Hematopoietic multipotent progenitor cell (in vitro differentiated cells): ENCODE measurements around the gene ARL13B. TPM values are rescaled to one million over a fixed set of nuclear protein-coding genes. Genes with fewer than 3 reads are reported as not detected.
"Not testable (repeated sequence)": the region's sequence is repeated elsewhere in the genome, so short reads cannot be mapped to it uniquely, and the experiment has no call there.

Experiments used
- DNase-seq, 3 donors: peaks; one replicate each; pipeline ENCODE4 v3.0.0-alpha.2; 2011 to 2015; ENCODE audit warnings: low read depth in 2 of 3, low spot score in 2 of 3
- total RNA-seq: library from RNA; depleted of rRNA; stranded (reverse); fragments of >200 nt; gene quantifications from one replicate; pipeline ENCODE4 v1.2.3, GENCODE V29; 2012

The ARL13B gene
- total RNA-seq, result 4.8 TPM

DNA sequence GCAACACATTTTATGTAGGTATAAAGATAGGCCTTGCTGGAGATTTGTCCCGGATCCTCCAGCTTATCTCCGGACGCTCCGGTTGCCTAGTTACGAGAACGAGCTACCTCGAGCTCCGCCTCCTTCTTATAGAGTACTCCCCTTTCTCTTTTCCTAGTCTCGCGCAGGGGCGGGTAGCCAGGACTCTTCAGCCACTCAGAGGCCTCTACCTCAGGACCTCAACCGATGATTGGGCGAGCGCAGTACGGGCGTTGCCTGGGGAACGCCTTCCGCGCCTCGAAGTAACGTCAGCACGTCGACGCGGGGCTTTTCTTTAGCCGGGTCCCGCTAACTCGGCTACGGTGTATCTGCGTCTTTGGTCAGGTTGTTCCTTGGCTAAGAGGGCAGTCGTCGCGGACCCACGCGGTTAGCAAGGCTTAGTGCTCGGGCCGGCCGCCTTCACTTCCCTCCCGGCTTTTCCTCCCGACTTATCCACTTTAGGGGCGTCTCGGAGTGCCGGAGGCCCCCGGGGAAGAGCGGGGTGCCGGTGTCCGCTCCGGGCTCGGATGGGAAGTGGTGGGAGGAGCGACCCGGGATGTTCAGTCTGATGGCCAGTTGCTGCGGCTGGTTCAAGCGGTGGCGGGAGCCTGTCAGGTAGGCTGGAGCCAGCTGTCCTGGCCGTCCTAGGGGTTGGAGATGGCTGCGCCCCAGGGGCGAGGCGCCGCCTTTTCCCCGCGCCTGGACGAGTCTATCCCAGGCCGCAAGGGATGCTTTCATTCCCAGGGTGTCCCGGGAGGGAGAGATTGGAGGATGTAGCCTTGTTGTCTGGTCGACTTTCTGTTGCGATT is at the start of gene ARL13B:
ARL13B (plus strand) TSS at position 306 of the 827 bp plus-strand sequence; CDS start at position 575, 269 bp downstream.
- DNase-seq, result peak; percentile 86 to 98 (median 97)

DNA sequence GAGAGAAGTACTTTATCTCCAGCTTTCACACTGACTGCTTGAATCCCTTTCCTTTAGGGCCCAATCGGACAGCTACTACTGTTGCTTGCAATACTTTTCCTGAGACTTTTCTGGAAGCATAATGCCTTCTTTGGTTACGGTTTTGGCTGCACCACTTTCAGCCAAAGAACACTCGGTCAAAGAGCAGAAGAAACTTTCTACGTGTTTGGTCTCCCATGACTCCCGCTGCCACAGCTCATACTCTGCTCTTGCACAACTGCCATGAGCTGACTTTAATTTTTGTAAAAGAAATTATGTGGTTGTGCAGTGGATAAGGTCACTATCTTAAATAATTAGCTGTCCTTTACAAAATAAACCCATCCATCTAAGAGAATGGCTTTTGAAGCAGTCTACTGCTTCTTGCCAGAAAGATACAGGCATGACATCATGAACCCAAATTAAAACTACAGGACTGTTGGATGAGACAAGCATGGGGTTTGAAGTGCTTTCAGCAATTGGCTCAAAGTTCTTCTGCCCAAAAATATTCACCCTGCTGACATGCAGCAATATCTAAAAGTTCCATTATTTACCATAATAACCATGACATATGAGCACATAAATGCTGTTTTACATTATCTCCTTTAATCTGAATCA is 48.2 kb upstream of the ARL13B start:
- DNase-seq, result no peak

DNA sequence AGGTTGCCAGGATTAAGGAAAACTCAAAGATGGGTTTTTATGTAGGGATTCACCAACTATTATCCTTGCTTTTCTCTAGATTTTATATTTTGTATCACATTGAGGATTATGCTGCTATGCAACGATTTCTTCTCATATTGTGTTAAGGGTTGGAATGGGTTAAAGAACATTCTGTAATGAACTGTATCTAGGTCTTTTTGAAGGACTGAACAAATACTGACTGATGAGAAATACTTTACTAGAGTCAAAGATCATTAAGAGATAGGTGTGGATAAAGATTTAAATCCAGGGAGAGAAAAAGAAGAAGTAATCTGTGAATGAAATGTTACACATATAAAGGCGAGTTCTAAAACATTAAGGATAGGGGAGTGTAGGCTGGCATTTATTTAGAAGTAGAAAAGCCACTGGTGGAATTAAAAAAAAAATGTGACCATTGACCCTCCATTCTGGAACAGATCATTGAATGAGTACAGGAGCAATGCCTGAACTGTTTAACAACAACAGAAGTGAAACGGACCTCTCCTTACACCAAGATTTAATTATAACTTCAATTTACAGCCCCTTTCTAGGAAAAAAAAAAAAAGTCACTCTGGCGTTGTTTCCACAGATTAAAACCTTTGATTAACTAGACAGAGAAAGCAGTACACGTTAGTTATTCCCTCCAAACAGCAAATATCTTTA is 45.4 kb upstream of the ARL13B start:
- no peak for DNase-seq

DNA sequence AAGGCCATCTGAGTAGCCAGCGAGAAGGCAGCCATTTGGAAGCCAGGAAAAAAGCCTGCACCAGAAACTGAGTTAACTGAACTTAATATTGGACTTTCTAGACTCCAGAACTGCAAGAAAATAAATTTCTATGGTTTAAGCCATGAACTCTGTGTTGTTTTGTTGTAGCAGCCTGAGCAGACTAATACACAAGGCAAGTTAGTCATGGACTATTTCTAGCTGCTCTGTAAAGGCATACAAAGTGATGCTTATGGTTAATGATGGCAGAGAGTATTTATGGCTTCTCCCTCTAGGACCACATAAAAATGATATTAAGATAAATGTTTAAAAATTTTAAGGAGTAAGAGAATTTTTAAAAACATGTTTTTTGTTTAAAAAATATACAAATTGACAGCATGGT is 43.4 kb upstream of the ARL13B start:
- DNase-seq, result no peak

DNA sequence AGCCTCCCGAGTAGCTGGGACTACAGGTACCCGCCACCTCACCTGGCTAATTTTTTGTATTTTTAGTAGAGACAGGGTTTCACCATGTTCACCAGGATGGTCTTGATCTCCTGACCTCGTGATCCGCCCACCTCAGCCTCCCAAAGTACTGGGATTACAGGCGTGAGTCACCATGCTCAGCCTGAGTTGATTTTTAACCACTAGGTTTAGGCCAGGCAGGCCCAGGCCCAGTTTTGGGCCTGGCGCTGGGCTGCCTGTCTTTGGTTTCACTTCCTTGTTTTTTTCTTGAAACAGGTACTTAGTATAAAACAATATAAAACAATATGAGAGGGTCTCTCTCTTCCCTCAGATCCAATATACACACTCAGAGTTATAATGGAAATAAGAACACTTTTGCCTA is 42.5 kb upstream of the ARL13B start:
- not testable (repeated sequence) for DNase-seq

DNA sequence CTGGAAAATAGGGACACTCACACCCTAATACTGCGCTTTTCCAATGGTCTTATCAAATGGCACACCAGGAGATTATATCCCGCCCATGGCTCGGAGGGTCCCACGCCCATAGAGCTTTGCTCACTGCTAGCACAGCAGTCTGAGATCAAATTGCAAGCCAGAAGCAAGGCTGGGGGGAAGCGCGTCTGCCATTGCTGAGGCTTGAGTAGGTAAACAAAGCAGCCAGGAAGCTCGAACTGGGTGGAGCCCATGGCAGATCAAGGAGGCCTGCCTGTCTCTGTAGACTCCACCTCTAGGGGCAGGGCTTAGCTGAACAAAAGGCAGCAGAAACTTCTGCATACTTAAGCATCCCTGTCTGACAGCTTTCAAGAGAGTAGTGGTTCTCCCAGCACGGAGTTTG is 30.0 kb upstream of the ARL13B start:
- DNase-seq, result not testable (repeated sequence)

DNA sequence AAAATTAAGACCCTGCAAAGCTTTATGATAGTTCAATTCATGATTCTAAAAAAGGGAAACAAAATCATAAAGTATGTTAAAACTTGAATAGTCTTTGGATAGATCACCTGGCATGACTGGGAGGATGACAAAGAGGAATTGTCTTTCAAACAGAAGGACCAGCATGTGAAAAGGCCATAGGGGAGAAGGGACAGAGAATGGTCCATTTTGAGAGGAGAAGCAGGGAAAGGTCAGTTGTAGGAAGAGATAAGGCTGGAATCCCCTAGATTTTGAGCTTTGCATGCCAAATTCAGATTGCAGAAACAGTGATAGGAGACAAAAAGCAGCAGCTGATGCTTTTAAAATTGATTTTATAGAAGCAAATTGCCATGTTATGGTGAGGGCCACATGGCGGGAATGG is 18.9 kb upstream of the ARL13B start:
- no peak for DNase-seq

DNA sequence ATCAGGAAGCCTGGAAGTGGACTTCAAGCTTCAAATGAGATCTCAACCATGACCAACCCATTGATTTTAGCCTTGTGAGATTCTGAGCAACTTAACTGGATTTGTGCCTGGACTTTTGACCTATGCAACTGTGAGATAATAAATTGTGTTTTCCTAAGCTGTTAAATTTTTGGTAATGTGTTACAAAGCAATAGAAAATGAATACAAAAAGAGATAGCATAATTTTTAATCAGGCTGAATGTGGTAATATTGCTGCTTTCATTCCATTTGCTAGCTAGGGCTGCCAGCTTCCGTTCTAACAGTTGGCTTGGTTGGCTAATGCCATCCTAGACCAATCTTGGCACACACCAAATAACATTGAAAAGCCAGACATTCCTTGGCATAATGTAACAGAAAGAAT is 18.5 kb upstream of the ARL13B start:
- DNase-seq, result no peak

DNA sequence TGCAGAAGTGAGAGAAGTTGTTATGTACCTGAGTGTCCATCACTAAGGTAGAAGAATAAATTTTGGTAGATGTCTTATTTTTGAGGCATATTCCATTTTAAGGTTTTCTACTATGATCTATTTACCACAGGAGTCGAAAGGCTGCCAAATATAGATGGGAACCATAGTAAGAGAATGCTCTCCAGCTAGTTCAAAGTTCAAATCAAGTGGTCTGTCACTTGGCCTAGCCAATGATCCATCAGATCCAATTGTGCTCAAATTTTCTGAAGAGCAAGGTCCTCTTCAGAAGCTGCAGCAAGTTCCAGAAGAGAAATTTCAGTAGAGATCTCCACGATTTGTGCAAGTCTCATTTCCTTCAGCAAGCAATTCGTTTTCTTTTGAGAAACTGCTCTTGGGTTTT is 17.2 kb upstream of the ARL13B start:
- no peak for DNase-seq

DNA sequence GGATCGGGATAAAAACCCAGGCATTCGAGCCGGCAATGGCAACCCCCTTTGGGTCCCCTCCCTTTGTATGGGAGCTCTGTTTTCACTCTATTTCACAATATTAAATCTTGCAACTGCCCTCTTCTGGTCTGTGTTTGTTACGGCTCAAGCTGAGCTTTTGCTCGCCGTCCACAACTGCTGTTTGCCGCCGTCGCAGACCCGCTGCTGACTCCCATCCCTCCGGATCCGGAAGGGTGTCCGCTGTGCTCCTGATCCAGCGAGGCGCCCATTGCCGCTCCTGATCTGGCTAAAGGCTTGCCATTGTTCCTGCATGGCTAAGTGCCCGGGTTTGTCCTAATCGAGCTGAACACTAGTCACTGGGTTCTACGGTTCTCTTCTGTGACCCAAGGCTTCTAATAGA is 14.8 kb upstream of the ARL13B start:
- DNase-seq, result not testable (repeated sequence)

DNA sequence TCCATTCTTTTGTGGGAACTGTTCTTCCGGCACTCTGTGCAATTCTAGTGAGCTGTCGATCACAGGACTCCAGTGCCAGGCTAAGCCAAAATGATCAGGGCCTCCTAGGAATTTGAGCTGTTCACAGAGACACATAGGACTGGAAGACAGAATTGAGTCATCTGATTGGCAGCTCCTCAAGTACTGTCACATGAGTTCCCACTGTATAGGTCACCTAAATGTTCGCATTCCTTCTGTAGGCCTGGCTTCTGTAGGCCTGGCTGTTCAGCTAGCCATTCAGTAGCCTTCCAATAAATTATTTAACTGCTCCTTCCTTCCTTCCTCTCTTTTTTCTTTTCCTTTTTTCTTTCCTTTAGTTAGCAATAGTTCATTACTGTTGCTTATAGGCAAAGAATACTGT is 10.5 kb upstream of the ARL13B start:
- DNase-seq, result no peak

DNA sequence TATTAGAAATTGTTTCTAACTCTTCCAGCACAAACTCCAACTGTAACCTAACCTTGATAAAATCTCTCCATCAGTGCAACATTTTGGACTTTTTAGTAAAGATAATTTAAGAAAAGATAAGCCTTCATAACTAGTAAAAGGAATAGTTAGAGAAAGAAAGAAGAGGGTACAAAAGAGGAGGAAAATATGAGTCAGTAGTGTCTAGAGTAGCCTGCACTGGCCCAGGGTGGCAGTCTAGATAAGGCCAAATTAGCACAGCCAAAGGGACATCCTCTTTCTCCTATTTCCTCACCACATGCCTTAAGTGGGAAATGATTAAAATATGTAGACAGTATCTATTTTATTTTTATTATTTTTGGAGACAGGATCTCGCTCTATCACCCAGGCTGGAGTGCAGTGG is 10.0 kb upstream of the ARL13B start:
- no peak for DNase-seq

DNA sequence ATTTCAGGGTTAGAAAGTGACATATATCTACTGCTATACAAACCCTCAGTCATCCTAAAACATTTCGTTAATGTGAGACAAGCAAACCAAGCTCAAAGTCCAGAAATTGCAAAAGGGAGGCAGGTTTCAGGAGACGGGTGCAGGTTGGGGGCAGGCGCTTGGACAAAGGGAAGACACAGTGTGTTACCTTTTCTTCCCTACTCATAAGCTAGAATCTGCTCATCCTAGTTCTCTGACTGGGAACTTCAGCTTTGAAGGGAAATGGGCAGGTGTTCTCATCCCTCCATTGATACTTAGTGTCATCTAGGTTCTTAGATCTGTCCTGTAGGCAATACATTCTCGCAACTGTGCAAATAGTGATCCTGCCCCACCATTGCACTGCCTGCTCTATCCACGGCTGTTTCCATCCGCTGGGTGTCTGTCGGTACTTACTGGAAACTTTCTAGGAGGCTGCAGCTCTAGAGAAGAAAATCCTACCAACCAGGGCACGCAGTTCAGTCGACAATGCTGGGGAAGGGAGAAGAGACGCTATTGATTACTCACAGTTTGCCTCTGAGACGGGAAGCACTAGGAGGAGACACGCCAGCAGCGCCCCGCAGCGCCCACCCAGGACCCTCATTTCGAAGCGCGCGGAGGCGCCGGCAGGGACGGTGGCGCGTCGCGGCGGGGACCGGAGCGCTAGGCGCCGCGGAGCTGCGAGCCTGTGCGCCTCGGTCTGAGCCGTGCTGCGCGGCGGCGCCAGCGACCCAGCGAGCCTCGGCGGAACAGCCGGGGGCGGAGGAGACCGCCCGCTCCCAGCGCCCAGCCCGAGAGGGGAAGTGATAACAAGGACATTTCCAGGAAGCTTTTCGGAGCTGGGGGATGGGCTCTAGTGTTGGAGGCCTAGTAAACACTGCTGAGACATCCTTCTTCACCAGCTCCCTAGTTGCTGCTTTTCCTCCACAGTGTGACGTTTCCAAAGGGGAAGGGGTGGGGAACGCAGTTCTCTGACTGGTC is 6.5 kb upstream of the ARL13B start, which contains the start of gene PROS1:
PROS1 (minus strand) TSS at position 766 of the 996 bp plus-strand sequence; CDS start at position 619, 147 bp downstream.
- DNase-seq, result peak; percentile 19 to 61 (median 53)

DNA sequence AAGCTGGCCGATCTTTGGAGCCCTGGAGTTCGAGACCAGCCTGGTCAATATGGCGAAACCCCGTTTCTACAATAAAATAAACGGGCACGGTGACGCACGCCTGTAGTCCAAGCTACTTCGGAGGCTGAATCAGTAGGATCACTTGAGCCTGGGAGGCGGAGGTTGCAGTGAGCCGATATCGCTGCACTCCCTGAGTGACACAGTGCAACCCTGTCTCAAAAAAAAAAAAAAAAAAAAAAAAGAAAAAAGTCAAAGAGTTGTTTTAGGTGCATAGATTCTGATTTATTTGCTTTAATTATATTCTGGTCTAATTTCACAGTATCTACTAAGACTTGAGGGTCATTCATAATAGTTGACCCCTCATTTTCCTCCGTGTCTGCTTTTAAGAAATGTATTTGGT is 1.7 kb downstream of the ARL13B start:
- DNase-seq, result no peak

DNA sequence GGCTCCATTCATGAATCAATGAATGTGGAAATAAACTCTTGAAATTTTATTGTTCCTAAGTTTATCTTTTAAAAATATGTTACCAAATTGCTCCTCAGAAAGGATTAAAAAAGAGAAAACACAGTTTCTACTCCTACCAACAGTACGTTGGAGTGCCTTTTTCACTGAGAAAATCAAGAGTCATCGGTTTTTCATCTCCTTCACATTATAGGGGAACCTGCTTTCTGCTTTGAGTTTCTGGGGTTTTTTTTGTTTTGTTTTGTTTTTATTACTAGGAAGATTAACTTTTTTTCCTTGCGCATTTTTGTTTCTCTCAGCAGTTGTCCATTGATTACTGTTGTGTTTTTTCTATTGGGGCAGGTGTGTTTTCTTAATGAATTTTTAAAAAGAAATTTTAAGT is 3.5 kb downstream of the ARL13B start:
- no peak for DNase-seq

DNA sequence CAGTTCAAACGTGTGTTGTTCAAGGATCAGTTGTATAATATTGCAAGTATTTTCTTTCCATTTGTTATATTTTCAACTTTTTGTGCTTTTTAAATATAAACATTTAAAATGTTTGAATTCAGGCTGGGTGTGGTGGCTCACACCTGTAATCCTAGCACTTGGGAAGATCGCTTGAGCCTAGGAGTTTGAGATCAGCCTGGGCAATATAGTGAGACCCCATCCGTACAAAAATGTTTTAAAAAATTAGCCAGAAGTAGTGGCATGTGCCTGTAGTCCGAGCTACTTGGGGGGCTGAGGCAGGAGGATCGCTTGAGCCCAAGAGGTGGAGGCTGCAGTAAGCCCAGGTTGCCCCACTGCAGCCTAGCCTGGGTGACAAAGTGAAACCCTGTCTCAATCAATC is 4.7 kb downstream of the ARL13B start:
- no peak for DNase-seq

DNA sequence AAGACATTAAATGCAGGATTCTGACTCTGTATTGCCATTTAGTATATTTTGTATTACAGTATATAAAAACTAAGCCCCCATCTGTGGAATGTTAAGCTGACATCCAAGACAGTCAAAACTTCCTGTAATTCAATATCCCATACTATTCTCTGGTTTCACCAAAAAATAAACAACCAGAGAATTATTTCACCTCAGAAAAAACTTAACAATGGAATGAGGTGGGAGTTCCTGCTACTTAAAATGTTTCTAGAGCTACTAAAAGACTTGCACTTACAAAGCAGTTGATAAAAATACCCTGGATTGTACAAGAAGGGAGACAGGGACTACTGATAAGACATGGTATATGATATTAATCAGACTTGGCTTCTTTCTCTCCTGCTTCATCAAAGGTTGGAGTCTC is 8.3 kb downstream of the ARL13B start:
- DNase-seq, result no peak

DNA sequence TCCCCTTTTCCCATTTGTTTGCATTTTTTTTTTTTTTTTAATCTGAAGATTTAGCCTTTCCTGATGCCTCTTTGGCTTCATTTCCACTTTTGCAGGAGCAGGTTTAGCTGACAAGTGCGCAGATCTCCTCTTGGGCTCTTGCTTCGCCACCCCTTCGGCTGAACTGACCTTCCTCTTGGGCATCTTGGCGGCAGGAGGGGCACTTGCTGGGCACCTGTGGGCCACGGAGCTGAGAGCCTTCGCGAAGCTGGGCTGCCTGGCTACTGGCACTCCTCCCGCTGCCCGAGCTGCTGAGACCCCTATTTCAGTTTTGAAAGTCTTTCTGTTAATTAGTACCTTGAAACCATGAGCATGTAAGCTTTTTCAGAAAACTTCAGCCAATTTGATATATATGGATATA is 8.8 kb downstream of the ARL13B start:
- DNase-seq, result no peak

DNA sequence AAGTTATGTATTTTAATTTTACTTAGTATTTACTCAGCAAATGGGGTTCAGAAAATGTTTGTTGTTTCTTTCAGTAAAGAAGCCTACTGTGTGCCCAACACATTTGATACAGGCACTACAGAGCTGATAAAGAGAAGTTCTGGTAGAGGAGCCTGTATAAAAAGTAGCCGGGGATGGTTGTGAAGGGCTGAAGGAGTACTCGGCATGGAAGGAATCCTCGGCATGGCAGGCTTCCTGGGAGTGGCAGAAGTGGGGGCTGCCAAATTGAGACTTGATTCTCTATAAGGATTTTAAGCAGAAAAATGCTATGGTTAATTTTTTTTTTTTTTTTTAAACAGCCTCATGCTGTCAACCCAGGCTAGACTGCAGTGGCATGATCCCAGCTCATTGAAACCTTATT is 9.3 kb downstream of the ARL13B start:
- no peak for DNase-seq

DNA sequence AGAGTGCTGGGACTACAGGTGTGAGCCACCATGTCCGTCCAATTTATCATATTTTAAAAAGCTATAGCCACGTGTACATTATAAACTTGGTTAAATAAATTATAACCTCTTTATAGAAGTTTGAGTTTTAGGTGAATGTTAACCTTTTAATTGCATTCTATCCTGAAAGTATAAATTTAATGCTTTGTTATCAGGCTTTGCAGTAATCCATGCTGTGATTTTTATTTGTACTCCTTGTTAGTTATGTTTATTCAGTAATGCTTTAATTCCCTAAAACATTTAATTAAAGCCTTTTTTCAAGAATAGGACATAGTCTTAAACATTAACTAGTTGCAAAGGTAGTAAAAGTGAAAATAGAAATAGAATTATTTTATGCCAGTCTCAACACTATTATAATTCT is 11.7 kb downstream of the ARL13B start:
- DNase-seq, result no peak
